ENCODE data around the gene AXL.
A peak's percentile ranks its signal among the peaks of the same experiment; 100 is the strongest.

Gene AXL

GRCh38 chr19:41298348-41298964 lies 79.4 kb downstream of the AXL start:
- in situ Hi-C loops (cut with MboI; ENCODE audit: low pct_unique_long_range_greater_than_20kb, low sequenced_read_pairs, unreplicated experiment): no loop called here
- DNase-seq (ENCODE audit: low spot score): no peak
- TF ChIP-seq CTCF (IDR thresholded peaks at IDR 0.05; ENCODE audit: extremely low read depth, insufficient read depth, missing control alignments): no peak

GRCh38 chr19:41299046-41299754 lies 80.2 kb downstream of the AXL start:
- no peak for DNase-seq (ENCODE audit: low spot score)

GRCh38 chr19:41299755-41300089 lies 80.7 kb downstream of the AXL start:
- in situ Hi-C loops (cut with MboI; ENCODE audit: low pct_unique_long_range_greater_than_20kb, low sequenced_read_pairs, unreplicated experiment): no loop called here
- no peak for DNase-seq (ENCODE audit: low spot score)
- no peak for TF ChIP-seq CTCF (IDR thresholded peaks at IDR 0.05; ENCODE audit: extremely low read depth, insufficient read depth, missing control alignments)

More at GRCh38 chr19:41299046-41299754, 80.2 kb downstream of the AXL start:
- in situ Hi-C loops (cut with MboI; ENCODE audit: low pct_unique_long_range_greater_than_20kb, low sequenced_read_pairs, unreplicated experiment): no loop called here
- TF ChIP-seq CTCF (IDR thresholded peaks at IDR 0.05; ENCODE audit: extremely low read depth, insufficient read depth, missing control alignments): no peak

GRCh38 chr19:41300555-41300954 lies 81.5 kb downstream of the AXL start:
- DNase-seq (ENCODE audit: low spot score): no peak
- TF ChIP-seq CTCF (IDR thresholded peaks at IDR 0.05; ENCODE audit: extremely low read depth, insufficient read depth, missing control alignments): no peak
- in situ Hi-C loops (cut with MboI; ENCODE audit: low pct_unique_long_range_greater_than_20kb, low sequenced_read_pairs, unreplicated experiment): no loop called here

- in situ Hi-C loops (cut with MboI; ENCODE audit: low pct_unique_long_range_greater_than_20kb, low sequenced_read_pairs, unreplicated experiment): no loop called here
- TF ChIP-seq CTCF (IDR thresholded peaks at IDR 0.05; ENCODE audit: extremely low read depth, insufficient read depth, missing control alignments): no peak
- DNase-seq (ENCODE audit: low spot score): peak; percentile 84
These were observed 83.8 kb downstream of the AXL start for GRCh38 chr19:41302624-41303351.

- TF ChIP-seq CTCF (IDR thresholded peaks at IDR 0.05; ENCODE audit: extremely low read depth, insufficient read depth, missing control alignments): no peak
- in situ Hi-C loops (cut with MboI; ENCODE audit: low pct_unique_long_range_greater_than_20kb, low sequenced_read_pairs, unreplicated experiment): no loop called here
- DNase-seq (ENCODE audit: low spot score): no peak
These were observed 84.9 kb downstream of the AXL start for GRCh38 chr19:41303954-41304353.
